DND-41 (cell line): ENCODE measurements around the gene SPAG4.

Experiments used
- ATAC-seq: fragments of 200-7000 bp; cut with Tn5 transposase; 3 replicates; pipeline ENCODE4 v1.9.1; 2021; ENCODE audit warnings: low read depth; ENCODE audit not compliant: insufficient read depth
- DNase-seq: peaks from one replicate; pipeline ENCODE4 v3.0.0-alpha.2; 2020
- H2AFZ ChIP-seq: 2 replicates; pipeline ENCODE4 v1.6.0; 2012; ENCODE audit warnings: low read depth, low read length
- H3K27ac ChIP-seq: 2 replicates; pipeline ENCODE4 v1.5.1; 2012; ENCODE audit warnings: low read length, inconsistent platforms
- H3K27me3 ChIP-seq: fragments of 200-600 bp; sonication (generic); 2 replicates; pipeline ENCODE4 v1.6.0; 2012; ENCODE audit warnings: low read length, mild to moderate bottlenecking, inconsistent platforms; ENCODE audit not compliant: insufficient read depth, poor library complexity
- H3K36me3 ChIP-seq: 2 replicates; pipeline ENCODE4 v1.5.1; 2012; ENCODE audit warnings: low read length, inconsistent platforms; ENCODE audit not compliant: insufficient read depth
- H3K4me1 ChIP-seq: 2 replicates; pipeline ENCODE4 v1.5.1; 2012; ENCODE audit warnings: mild to moderate bottlenecking, low read length; ENCODE audit not compliant: insufficient read depth
- H3K4me2 ChIP-seq: 2 replicates; pipeline ENCODE4 v1.6.0; 2012; ENCODE audit warnings: mild to moderate bottlenecking, moderate library complexity, low read length, inconsistent platforms; ENCODE audit not compliant: insufficient read depth
- H3K4me3 ChIP-seq, 2 experiments: fragments of 200-600 bp in 1 of 2; shearing (Covaris generic) in 1 of 2; 2 replicates each; pipeline ENCODE4 v1.5.1; 2012 to 2016; ENCODE audit warnings: inconsistent platforms in 2 of 2, low read length in 2 of 2, mild to moderate bottlenecking in 2 of 2, low read depth in 1 of 2, moderate library complexity in 1 of 2
- H3K79me2 ChIP-seq: 2 replicates; pipeline ENCODE4 v1.6.0; 2012; ENCODE audit warnings: low read length, inconsistent platforms; ENCODE audit not compliant: insufficient read depth
- H3K9ac ChIP-seq: 2 replicates; pipeline ENCODE4 v1.6.0; 2012; ENCODE audit warnings: low read depth, mild to moderate bottlenecking, inconsistent platforms, low read length, moderate library complexity
- H3K9me3 ChIP-seq: 2 replicates; pipeline ENCODE4 v1.5.1; 2012; ENCODE audit warnings: low read length, moderate library complexity, mild to moderate bottlenecking, inconsistent platforms; ENCODE audit not compliant: insufficient read depth, severe bottlenecking
- H4K20me1 ChIP-seq: 2 replicates; pipeline ENCODE4 v1.6.0; 2012; ENCODE audit warnings: low read length; ENCODE audit not compliant: insufficient read depth
- EZH2 ChIP-seq: IDR thresholded peaks from 3 replicates; pipeline ENCODE4 v1.6.1; 2012; ENCODE audit warnings: borderline replicate concordance, low read depth, mild to moderate bottlenecking, moderate library complexity, low read length, inconsistent platforms; ENCODE audit not compliant: severe bottlenecking
- TF ChIP-seq, protein P1 (sequence below): IDR thresholded peaks from 2 replicates; pipeline ENCODE4 v1.5.1; 2012; ENCODE audit warnings: borderline replicate concordance, low read length, moderate library complexity, mild to moderate bottlenecking; ENCODE audit not compliant: poor library complexity, severe bottlenecking; ENCODE audit errors: extremely low read depth

Gene SPAG4

GRCh38 chr20:35640724-35641123 lies 25.1 kb downstream of the SPAG4 start:
- Histone ChIP-seq H2AFZ (no peak overlapping the region), H3K4me2 (no peak overlapping the region), H3K27ac (no peak overlapping the region), H3K4me3 (no peak overlapping the region), H3K4me1 (no peaks in the 10 kb centered on the region), H3K9ac (no peak overlapping the region), H3K27me3 (no peaks in the 10 kb centered on the region), H4K20me1 (peaks cover 71% of the 10 kb centered on the region), H3K9me3 (no peaks in the 10 kb centered on the region), H3K36me3 (0 out of 2 replicates have a peak, but pooled peaks cover 4% of the 10 kb centered on the region), H3K79me2 (peaks cover 98% of the 10 kb centered on the region)
- TF ChIP-seq, protein P1, sequence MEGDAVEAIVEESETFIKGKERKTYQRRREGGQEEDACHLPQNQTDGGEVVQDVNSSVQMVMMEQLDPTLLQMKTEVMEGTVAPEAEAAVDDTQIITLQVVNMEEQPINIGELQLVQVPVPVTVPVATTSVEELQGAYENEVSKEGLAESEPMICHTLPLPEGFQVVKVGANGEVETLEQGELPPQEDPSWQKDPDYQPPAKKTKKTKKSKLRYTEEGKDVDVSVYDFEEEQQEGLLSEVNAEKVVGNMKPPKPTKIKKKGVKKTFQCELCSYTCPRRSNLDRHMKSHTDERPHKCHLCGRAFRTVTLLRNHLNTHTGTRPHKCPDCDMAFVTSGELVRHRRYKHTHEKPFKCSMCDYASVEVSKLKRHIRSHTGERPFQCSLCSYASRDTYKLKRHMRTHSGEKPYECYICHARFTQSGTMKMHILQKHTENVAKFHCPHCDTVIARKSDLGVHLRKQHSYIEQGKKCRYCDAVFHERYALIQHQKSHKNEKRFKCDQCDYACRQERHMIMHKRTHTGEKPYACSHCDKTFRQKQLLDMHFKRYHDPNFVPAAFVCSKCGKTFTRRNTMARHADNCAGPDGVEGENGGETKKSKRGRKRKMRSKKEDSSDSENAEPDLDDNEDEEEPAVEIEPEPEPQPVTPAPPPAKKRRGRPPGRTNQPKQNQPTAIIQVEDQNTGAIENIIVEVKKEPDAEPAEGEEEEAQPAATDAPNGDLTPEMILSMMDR = no peak
- TF ChIP-seq EZH2 = no peak
- DNase-seq = no peak
- ATAC-seq = no peak

GRCh38 chr20:35641743-35642142 lies 26.1 kb downstream of the SPAG4 start:
- TF ChIP-seq, protein P1 = no peak
- no peak for TF ChIP-seq EZH2
- Histone ChIP-seq H2AFZ (no peak overlapping the region), H3K9me3 (no peaks in the 10 kb centered on the region), H3K9ac (no peak overlapping the region), H3K4me3 (no peak overlapping the region), H3K27ac (no peak overlapping the region), H3K79me2 (peaks cover 98% of the 10 kb centered on the region), H3K4me2 (no peak overlapping the region), H3K36me3 (0 out of 2 replicates have a peak, but pooled peaks cover 4% of the 10 kb centered on the region), H4K20me1 (peaks cover 74% of the 10 kb centered on the region), H3K27me3 (no peaks in the 10 kb centered on the region), H3K4me1 (no peaks in the 10 kb centered on the region)
- DNase-seq (no peak), ATAC-seq (no peak)

DNA sequence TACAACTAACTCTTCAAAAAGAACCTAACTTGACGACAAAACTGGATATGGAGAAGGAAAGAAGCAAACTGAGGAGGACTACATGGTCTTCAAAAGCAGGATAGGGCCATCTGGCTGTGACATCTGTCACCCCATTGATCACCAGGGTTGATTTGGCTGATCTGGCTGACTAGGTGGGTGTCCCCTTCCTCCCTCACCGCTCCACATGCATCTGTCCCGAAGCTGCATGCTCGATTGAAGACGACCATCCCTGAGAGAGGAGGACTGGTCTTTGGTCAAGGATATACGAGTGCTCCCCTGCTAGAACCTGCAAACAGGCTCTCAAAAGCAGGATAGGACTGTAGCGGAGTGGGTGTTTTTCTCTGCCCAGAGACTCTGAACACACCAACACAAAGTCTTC lies 27.4 kb downstream of the SPAG4 start:
- Histone ChIP-seq H3K4me2 (no peak overlapping the region), H3K79me2 (peaks cover 96% of the 10 kb centered on the region), H3K9ac (no peak overlapping the region), H3K27ac (no peak overlapping the region), H3K36me3 (0 out of 2 replicates have a peak, but pooled peaks cover 4% of the 10 kb centered on the region), H3K27me3 (no peaks in the 10 kb centered on the region), H2AFZ (no peak overlapping the region), H3K4me3 (no peak overlapping the region), H3K9me3 (no peaks in the 10 kb centered on the region), H3K4me1 (no peaks in the 10 kb centered on the region), H4K20me1 (peaks cover 70% of the 10 kb centered on the region)
- peak; percentile 3 for DNase-seq
- ATAC-seq = no peak
- no peak for TF ChIP-seq EZH2
- TF ChIP-seq, protein P1 = no peak

DNA sequence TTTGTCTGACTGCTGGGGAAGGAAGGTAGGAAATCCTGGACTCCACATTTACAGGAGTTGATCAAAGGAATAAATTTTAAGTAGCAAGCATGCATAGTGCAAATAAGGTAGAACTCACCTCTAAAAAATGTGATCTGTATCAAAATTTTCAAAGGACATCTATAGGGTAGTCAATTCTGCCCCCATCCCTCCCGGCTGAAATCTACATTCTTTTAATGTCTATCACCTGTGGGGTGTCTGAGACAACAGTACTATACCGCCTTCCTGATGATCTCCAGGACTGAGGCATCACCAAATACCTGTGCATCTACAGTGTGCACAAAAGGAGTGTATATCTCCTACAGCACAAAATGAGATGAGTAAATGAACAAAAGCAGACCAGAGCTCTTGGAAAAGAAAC lies 29.2 kb downstream of the SPAG4 start:
- Histone ChIP-seq H2AFZ (no peak overlapping the region), H3K4me2 (no peak overlapping the region), H3K9me3 (no peaks in the 10 kb centered on the region), H3K79me2 (peaks cover 96% of the 10 kb centered on the region), H4K20me1 (peaks cover 75% of the 10 kb centered on the region), H3K9ac (no peak overlapping the region), H3K27ac (no peak overlapping the region), H3K4me1 (no peaks in the 10 kb centered on the region), H3K36me3 (peaks cover 7% of the 10 kb centered on the region; the same call in 1 of the 2 replicates), H3K4me3 (no peak overlapping the region), H3K27me3 (no peaks in the 10 kb centered on the region)
- ATAC-seq (no peak), DNase-seq (no peak)
- TF ChIP-seq EZH2 = no peak
- TF ChIP-seq, protein P1 = no peak
